WTC11 (cell line): Measurements from ENCODE around the gene HYAL1. TPM values are rescaled to one million over a fixed set of nuclear protein-coding genes. Genes with fewer than 3 reads are reported as not detected.

Experiments used
- ATAC-seq: fragments of 200-7000 bp; cut with Tn5 transposase; 2 replicates; pipeline ENCODE4 v1.10.0; 2021; ENCODE audit warnings: mild to moderate bottlenecking, moderate library complexity
- CTCF ChIA-PET: fragments of 300-600 bp; sonication (Branson Sonifier 250); formaldehyde crosslinking; loops from one replicate; lab custom pipeline; 2021; ENCODE audit warnings: antibody characterized with exemption; lab: Charles Lee
- POLR2A ChIA-PET: fragments of 350-600 bp; sonication (Branson Sonifier 250); formaldehyde crosslinking; loops from one replicate; lab custom pipeline; 2021; ENCODE audit warnings: antibody characterized with exemption; lab: Charles Lee
- DNase-seq: peaks from one replicate; pipeline ENCODE4 v3.0.0; 2021; ENCODE audit warnings: low spot score
- H3K27ac Mint-ChIP-seq: 2 replicates; pipeline ENCODE4 v1.8.0; 2021; ENCODE audit warnings: mixed read lengths
- H3K27me3 Mint-ChIP-seq: 2 replicates; pipeline ENCODE4 v1.8.0; 2021; ENCODE audit warnings: low read depth, mild to moderate bottlenecking, moderate library complexity, mixed read lengths
- H3K36me3 Mint-ChIP-seq: 2 replicates; pipeline ENCODE4 v1.8.0; 2021; ENCODE audit warnings: mixed read lengths
- H3K4me1 Mint-ChIP-seq: 2 replicates; pipeline ENCODE4 v1.8.0; 2022; ENCODE audit warnings: mixed read lengths
- H3K4me3 Mint-ChIP-seq: 2 replicates; pipeline ENCODE4 v1.8.0; 2021; ENCODE audit warnings: mild to moderate bottlenecking, moderate library complexity, mixed read lengths
- H3K9me3 Mint-ChIP-seq: 2 replicates; pipeline ENCODE4 v1.8.0; 2021; ENCODE audit warnings: mixed read lengths
- CBFB ChIP-seq: sonication (generic); formaldehyde crosslinking; IDR thresholded peaks from 2 replicates; pipeline ENCODE4 v1.8.1; 2022; ENCODE audit warnings: mild to moderate bottlenecking, low read depth, missing genetic modification reagents
- FOXJ3 ChIP-seq: sonication (generic); formaldehyde crosslinking; IDR thresholded peaks from 2 replicates; pipeline ENCODE4 v1.9.0; 2021; ENCODE audit warnings: missing genetic modification reagents, mild to moderate bottlenecking, borderline replicate concordance
- GRHL2 ChIP-seq: fragments of 250-450 bp; sonication (Bioruptor Pico); IDR thresholded peaks from 2 replicates; pipeline ENCODE4 v1.8.0; 2022; ENCODE audit warnings: mild to moderate bottlenecking, moderate library complexity; ENCODE audit not compliant: insufficient replicate concordance, severe bottlenecking
- HMGA2 ChIP-seq: fragments of 250-450 bp; sonication (Bioruptor Pico); IDR thresholded peaks from 2 replicates; pipeline ENCODE4 v1.4.0; 2021; ENCODE audit warnings: mild to moderate bottlenecking, moderate library complexity
- IRF2 ChIP-seq: sonication (generic); formaldehyde crosslinking; IDR thresholded peaks from 2 replicates; pipeline ENCODE4 v1.8.0; 2022; ENCODE audit warnings: low read depth, missing genetic modification reagents, borderline replicate concordance
- JAZF1 ChIP-seq: fragments of 250-450 bp; sonication (Bioruptor Pico); IDR thresholded peaks from 2 replicates; pipeline ENCODE4 v1.9.0; 2021; ENCODE audit warnings: moderate library complexity, mild to moderate bottlenecking, inconsistent platforms
- NR1H2 ChIP-seq: sonication (generic); formaldehyde crosslinking; IDR thresholded peaks from 2 replicates; pipeline ENCODE4 v1.9.0; 2021; ENCODE audit warnings: mild to moderate bottlenecking, moderate library complexity, missing genetic modification reagents
- NR2C2 ChIP-seq: sonication (generic); formaldehyde crosslinking; IDR thresholded peaks from 2 replicates; pipeline ENCODE4 v1.8.0; 2022; ENCODE audit warnings: mild to moderate bottlenecking, missing genetic modification reagents
- NR3C1 ChIP-seq: sonication (generic); formaldehyde crosslinking; conservative IDR thresholded peaks from 2 replicates; pipeline ENCODE4 v1.8.1; 2023; ENCODE audit warnings: low read depth, mild to moderate bottlenecking, missing genetic modification reagents
- OVOL2 ChIP-seq: fragments of 250-450 bp; sonication (Bioruptor Pico); IDR thresholded peaks from 2 replicates; pipeline ENCODE4 v1.9.0; 2021; ENCODE audit warnings: mild to moderate bottlenecking, borderline replicate concordance
- SMAD4 ChIP-seq: sonication (generic); formaldehyde crosslinking; IDR thresholded peaks from 2 replicates; pipeline ENCODE4 v1.8.0; 2022; ENCODE audit warnings: mild to moderate bottlenecking, missing genetic modification reagents
- TEAD4 ChIP-seq: sonication (generic); formaldehyde crosslinking; IDR thresholded peaks from 2 replicates; pipeline ENCODE4 v1.8.0; 2022; ENCODE audit warnings: mild to moderate bottlenecking, missing genetic modification reagents
- TP53 ChIP-seq: sonication (generic); formaldehyde crosslinking; IDR thresholded peaks from 2 replicates; pipeline ENCODE4 v1.8.1; 2023; ENCODE audit warnings: mild to moderate bottlenecking, missing genetic modification reagents
- ZNF263 ChIP-seq: sonication (generic); formaldehyde crosslinking; IDR thresholded peaks from 2 replicates; pipeline ENCODE4 v1.8.1; 2022; ENCODE audit warnings: low read depth, mild to moderate bottlenecking, moderate library complexity, missing genetic modification reagents
- total RNA-seq: library from RNA; stranded (reverse); gene quantifications from 3 replicates; pipeline ENCODE4 v1.2.3, GENCODE V29; 2021
- TF ChIP-seq, protein P1 (sequence below): fragments of 250-450 bp; sonication (Bioruptor Pico); IDR thresholded peaks from 2 replicates; pipeline ENCODE4 v1.9.0; 2021; ENCODE audit warnings: moderate library complexity, mild to moderate bottlenecking, inconsistent platforms, borderline replicate concordance
- TF ChIP-seq, protein P2 (sequence below): fragments of 200-600 bp; IDR thresholded peaks from 2 replicates; pipeline ENCODE4 v1.8.0; 2022; ENCODE audit warnings: antibody characterized with exemption
- TF ChIP-seq, protein P3 (sequence below): fragments of 250-450 bp; sonication (Bioruptor Pico); IDR thresholded peaks from 2 replicates; pipeline ENCODE4 v1.8.0; 2021; ENCODE audit warnings: mild to moderate bottlenecking
- TF ChIP-seq, protein P4 (sequence below): fragments of 250-450 bp; sonication (Bioruptor Pico); IDR thresholded peaks from 2 replicates; pipeline ENCODE4 v1.9.0; 2021; ENCODE audit warnings: mild to moderate bottlenecking, borderline replicate concordance
- TF ChIP-seq, protein P5 (sequence below): fragments of 250-450 bp; sonication (Bioruptor Pico); IDR thresholded peaks from 2 replicates; pipeline ENCODE4 v1.9.0; 2021; ENCODE audit warnings: mild to moderate bottlenecking
- TF ChIP-seq, protein P6 (sequence below): sonication (generic); formaldehyde crosslinking; IDR thresholded peaks from 2 replicates; pipeline ENCODE4 v1.8.1; 2023; ENCODE audit warnings: mild to moderate bottlenecking, missing genetic modification reagents, moderate library complexity

HYAL1 gene
- total RNA-seq, 1 experiment from 2014 or later, result 3.4 TPM

DNA sequence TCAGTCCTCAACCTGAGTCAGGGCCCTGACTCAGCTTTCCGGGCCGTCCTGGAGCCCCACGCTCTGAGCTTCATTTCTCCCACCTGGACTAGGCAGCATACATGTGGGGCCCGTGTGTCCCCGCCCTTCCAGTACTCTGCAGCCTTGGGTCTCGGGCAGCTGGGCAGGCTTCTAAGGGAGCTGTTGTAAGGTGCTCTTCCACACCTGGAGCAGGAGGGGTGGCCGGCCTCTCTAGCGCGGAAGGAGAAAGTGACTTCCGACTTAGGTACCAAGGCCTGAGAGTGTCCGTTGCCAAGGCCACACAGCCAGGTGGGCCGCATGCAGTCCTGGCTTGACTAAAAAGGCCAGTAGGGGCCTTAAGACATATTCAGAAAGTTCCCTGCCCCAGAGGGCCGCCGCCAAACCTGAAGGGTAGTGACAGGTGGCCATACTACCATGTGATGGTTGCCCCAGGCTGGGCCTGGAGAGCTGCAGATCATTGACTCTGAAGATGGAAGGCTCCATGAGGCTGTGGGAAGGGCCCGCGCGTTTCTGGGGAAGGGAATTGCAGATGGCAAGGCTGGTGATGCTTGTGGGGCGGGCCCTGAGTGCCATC is 43.8 kb downstream of the HYAL1 start (continued):
- TF ChIP-seq, protein P1, sequence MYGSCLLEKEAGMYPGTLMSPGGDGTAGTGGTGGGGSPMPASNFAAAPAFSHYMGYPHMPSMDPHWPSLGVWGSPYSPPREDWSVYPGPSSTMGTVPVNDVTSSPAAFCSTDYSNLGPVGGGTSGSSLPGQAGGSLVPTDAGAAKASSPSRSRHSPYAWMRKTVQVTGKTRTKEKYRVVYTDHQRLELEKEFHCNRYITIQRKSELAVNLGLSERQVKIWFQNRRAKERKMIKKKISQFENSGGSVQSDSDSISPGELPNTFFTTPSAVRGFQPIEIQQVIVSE (CRISPR knock-in tag), result no peak
- TF ChIP-seq TEAD4 (CRISPR knock-in tag), result no peak
- no peak for TF ChIP-seq TP53

DNA sequence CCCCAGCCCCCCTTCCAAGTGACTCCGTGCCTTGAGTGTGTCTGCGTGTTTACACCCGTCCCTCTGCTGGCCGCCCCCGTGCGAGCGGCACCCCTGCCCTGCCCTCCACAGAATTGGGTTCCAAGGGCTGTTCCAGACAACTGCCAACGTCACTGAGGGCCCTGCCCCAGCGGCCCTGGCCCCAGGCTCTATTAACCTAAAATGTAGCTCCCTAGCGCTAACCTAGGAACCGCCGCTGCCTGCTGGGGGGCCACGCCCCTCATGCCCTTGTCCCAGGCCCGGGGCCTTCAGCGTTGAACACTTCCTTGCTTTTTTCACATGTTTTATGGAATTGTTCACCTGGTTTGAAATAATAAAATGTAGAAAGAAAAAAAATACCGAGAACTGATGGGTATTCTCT is 44.4 kb downstream of the HYAL1 start:
- Mint-ChIP-seq H3K27me3 (no peaks in the 10 kb centered on the region), H3K9me3 (no peaks in the 10 kb centered on the region), H3K4me3 (no peak overlapping the region), H3K36me3 (peaks cover 16% of the 10 kb centered on the region), H3K27ac (peak overlapping the region; percentile 38; the same call in 1 of the 2 replicates), H3K4me1 (peaks cover 29% of the 10 kb centered on the region)
- TF ChIP-seq NR1H2 (CRISPR knock-in tag), result no peak
- no peak for TF ChIP-seq SMAD4
- no peak for TF ChIP-seq NR2C2
- no peak for TF ChIP-seq IRF2 (CRISPR knock-in tag)
- TF ChIP-seq, protein P2, sequence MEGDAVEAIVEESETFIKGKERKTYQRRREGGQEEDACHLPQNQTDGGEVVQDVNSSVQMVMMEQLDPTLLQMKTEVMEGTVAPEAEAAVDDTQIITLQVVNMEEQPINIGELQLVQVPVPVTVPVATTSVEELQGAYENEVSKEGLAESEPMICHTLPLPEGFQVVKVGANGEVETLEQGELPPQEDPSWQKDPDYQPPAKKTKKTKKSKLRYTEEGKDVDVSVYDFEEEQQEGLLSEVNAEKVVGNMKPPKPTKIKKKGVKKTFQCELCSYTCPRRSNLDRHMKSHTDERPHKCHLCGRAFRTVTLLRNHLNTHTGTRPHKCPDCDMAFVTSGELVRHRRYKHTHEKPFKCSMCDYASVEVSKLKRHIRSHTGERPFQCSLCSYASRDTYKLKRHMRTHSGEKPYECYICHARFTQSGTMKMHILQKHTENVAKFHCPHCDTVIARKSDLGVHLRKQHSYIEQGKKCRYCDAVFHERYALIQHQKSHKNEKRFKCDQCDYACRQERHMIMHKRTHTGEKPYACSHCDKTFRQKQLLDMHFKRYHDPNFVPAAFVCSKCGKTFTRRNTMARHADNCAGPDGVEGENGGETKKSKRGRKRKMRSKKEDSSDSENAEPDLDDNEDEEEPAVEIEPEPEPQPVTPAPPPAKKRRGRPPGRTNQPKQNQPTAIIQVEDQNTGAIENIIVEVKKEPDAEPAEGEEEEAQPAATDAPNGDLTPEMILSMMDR, result no peak
- TF ChIP-seq, protein P3, sequence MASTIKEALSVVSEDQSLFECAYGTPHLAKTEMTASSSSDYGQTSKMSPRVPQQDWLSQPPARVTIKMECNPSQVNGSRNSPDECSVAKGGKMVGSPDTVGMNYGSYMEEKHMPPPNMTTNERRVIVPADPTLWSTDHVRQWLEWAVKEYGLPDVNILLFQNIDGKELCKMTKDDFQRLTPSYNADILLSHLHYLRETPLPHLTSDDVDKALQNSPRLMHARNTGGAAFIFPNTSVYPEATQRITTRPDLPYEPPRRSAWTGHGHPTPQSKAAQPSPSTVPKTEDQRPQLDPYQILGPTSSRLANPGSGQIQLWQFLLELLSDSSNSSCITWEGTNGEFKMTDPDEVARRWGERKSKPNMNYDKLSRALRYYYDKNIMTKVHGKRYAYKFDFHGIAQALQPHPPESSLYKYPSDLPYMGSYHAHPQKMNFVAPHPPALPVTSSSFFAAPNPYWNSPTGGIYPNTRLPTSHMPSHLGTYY (CRISPR knock-in tag), result no peak
- no peak for TF ChIP-seq NR3C1 (CRISPR knock-in tag)
- no peak for TF ChIP-seq CBFB
- TF ChIP-seq ZNF263 (CRISPR knock-in tag), result no peak
- TF ChIP-seq GRHL2, result no peak
- ChIA-PET POLR2A (interaction anchor here (0.7 to 1.6 kb wide), 2 partner anchors 23 to 1716 kb away, joined by 3 to 6 read pairs; partner anchors contain the start of genes ABHD14A and GNAI2), CTCF (interaction anchor here (0.6 to 7.6 kb wide), 15 partner anchors 8 to 152 kb away, joined by 3 to 151 read pairs (median 17); partner anchors contain the start of genes GNAI2, HYAL3, LSMEM2 and NAA80)
- ATAC-seq, result no peak
- no peak for DNase-seq

DNA sequence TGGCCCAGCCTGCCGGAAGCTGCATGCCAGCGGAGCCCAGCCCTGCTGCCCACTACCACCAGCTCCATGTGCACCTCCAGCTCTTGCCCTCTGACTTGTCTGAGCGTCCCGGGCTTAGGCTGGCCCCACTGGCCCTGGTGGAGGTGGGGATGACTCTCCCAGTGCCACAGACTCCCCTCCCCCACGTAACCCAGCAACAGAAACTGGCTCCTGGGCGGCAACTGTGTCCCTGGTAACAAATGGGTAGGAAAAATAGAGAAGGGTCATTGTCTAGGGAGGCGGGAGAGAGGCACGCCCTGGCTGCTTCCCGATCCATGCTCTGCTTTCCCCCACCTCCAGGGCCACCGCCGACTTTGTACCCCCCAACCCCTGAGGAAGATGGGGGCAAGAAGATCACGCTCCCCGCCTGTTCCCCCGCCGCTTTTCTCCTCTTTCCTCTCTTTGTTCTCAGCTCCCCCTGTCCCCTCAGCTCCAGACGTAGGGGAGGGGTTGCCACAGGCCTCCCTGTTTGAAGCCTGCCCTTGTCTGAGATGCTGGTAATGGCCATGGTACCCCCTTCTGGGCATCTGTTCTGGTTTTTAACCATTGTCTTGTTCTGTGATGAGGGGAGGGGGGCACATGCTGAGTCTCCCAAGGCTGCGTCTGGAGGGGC is 45.2 kb downstream of the HYAL1 start:
- no peaks in the 10 kb centered on the region for H3K9me3 Mint-ChIP-seq
- TF ChIP-seq FOXJ3 (no peak), OVOL2 (no peak), JAZF1 (CRISPR knock-in tag) (no peak), HMGA2 (CRISPR knock-in tag) (no peak)
- TF ChIP-seq, protein P4, sequence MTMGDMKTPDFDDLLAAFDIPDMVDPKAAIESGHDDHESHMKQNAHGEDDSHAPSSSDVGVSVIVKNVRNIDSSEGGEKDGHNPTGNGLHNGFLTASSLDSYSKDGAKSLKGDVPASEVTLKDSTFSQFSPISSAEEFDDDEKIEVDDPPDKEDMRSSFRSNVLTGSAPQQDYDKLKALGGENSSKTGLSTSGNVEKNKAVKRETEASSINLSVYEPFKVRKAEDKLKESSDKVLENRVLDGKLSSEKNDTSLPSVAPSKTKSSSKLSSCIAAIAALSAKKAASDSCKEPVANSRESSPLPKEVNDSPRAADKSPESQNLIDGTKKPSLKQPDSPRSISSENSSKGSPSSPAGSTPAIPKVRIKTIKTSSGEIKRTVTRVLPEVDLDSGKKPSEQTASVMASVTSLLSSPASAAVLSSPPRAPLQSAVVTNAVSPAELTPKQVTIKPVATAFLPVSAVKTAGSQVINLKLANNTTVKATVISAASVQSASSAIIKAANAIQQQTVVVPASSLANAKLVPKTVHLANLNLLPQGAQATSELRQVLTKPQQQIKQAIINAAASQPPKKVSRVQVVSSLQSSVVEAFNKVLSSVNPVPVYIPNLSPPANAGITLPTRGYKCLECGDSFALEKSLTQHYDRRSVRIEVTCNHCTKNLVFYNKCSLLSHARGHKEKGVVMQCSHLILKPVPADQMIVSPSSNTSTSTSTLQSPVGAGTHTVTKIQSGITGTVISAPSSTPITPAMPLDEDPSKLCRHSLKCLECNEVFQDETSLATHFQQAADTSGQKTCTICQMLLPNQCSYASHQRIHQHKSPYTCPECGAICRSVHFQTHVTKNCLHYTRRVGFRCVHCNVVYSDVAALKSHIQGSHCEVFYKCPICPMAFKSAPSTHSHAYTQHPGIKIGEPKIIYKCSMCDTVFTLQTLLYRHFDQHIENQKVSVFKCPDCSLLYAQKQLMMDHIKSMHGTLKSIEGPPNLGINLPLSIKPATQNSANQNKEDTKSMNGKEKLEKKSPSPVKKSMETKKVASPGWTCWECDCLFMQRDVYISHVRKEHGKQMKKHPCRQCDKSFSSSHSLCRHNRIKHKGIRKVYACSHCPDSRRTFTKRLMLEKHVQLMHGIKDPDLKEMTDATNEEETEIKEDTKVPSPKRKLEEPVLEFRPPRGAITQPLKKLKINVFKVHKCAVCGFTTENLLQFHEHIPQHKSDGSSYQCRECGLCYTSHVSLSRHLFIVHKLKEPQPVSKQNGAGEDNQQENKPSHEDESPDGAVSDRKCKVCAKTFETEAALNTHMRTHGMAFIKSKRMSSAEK, result no peak
- TF ChIP-seq, protein P5, sequence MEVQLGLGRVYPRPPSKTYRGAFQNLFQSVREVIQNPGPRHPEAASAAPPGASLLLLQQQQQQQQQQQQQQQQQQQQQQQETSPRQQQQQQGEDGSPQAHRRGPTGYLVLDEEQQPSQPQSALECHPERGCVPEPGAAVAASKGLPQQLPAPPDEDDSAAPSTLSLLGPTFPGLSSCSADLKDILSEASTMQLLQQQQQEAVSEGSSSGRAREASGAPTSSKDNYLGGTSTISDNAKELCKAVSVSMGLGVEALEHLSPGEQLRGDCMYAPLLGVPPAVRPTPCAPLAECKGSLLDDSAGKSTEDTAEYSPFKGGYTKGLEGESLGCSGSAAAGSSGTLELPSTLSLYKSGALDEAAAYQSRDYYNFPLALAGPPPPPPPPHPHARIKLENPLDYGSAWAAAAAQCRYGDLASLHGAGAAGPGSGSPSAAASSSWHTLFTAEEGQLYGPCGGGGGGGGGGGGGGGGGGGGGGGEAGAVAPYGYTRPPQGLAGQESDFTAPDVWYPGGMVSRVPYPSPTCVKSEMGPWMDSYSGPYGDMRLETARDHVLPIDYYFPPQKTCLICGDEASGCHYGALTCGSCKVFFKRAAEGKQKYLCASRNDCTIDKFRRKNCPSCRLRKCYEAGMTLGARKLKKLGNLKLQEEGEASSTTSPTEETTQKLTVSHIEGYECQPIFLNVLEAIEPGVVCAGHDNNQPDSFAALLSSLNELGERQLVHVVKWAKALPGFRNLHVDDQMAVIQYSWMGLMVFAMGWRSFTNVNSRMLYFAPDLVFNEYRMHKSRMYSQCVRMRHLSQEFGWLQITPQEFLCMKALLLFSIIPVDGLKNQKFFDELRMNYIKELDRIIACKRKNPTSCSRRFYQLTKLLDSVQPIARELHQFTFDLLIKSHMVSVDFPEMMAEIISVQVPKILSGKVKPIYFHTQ (CRISPR knock-in tag), result no peak
- TF ChIP-seq, protein P1 (CRISPR knock-in tag), result no peak
- TF ChIP-seq, protein P6, sequence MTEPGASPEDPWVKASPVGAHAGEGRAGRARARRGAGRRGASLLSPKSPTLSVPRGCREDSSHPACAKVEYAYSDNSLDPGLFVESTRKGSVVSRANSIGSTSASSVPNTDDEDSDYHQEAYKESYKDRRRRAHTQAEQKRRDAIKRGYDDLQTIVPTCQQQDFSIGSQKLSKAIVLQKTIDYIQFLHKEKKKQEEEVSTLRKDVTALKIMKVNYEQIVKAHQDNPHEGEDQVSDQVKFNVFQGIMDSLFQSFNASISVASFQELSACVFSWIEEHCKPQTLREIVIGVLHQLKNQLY (CRISPR knock-in tag), result no peak
- DNase-seq (no peak), ATAC-seq (no peak)
- H3K27ac Mint-ChIP-seq, result no peak overlapping the region
- H3K36me3 Mint-ChIP-seq, result peaks cover 22% of the 10 kb centered on the region
- no peak overlapping the region for H3K4me3 Mint-ChIP-seq
- ChIA-PET POLR2A (interaction anchor here (0.7 kb wide), 1 partner anchor 1717 kb away, joined by 3 read pairs; the partner anchor contains the start of gene ABHD14A), CTCF (interaction anchor here (0.6 to 7.6 kb wide), 10 partner anchors 9 to 153 kb away, joined by 3 to 151 read pairs (median 33); partner anchors contain the start of gene SEMA3B)
- H3K27me3 Mint-ChIP-seq, result no peaks in the 10 kb centered on the region
- H3K4me1 Mint-ChIP-seq, result peaks cover 27% of the 10 kb centered on the region
